ENCODE results near the gene CORO1C. TPM values are rescaled to one million over a fixed set of nuclear protein-coding genes. Genes with fewer than 3 reads are reported as not detected.

Gene CORO1C
- total RNA-seq, 1 donor from 2014 or later, result 171 TPM

DNA sequence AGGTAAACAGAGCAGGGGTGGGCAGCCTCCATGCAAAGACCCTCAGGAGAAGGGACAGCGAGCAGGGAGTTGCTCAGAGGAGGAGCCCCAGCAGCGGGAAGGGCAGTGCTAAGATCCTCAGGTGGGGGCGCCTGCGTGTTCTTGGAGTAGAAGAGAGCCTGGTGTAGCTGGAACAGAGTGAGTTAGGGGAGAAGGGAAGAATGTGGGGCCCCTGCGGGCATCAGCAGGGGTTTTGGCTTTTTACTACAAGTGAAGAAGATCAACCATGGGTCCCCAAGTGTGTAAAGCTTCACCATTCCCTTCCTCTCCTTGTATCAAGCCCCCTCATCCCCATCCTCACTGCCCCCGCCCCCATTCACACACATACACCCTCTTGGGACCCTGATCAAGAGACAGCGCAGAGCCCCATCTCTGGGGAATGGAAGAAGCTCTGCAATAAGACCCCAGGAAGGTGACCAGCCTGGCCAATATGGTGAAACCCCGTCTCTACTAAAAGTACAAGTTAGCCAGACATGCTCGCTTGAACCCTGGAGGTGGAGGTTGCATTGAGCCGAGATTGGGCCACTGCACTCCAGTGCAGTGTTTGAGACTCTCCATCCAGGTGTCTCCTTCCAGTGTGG lies 123.2 kb downstream of the CORO1C start:
- Mint-ChIP-seq H3K27ac (ENCODE audit: unreplicated experiment) (no peak overlapping the region), H3K27me3 (ENCODE audit: low read depth) (peaks cover 5% of the 10 kb centered on the region), H3K4me1 (peaks cover 7% of the 10 kb centered on the region), H3K36me3 (ENCODE audit: low read depth) (no peaks in the 10 kb centered on the region), H3K4me3 (no peak overlapping the region), H3K9me3 (peaks cover 5% of the 10 kb centered on the region)
- no peak for DNase-seq (ENCODE audit: low read depth, low spot score)
- no peak for TF ChIP-seq CTCF (conservative IDR thresholded peaks at IDR 0.05)

- H3K4me3 Mint-ChIP-seq, result no peak overlapping the region
- no peaks in the 10 kb centered on the region for H3K36me3 Mint-ChIP-seq (ENCODE audit: low read depth)
- DNase-seq (ENCODE audit: low read depth, low spot score), result no peak
- no peak overlapping the region for H3K27ac Mint-ChIP-seq (ENCODE audit: unreplicated experiment)
- TF ChIP-seq CTCF (conservative IDR thresholded peaks at IDR 0.05), result no peak
- peaks cover 5% of the 10 kb centered on the region for H3K27me3 Mint-ChIP-seq (ENCODE audit: low read depth)
- no peaks in the 10 kb centered on the region for H3K4me1 Mint-ChIP-seq
- H3K9me3 Mint-ChIP-seq, result peaks cover 5% of the 10 kb centered on the region
Observed at GRCh38 chr12:108606492-108606891, 124.8 kb downstream of the CORO1C start.

GRCh38 chr12:108605690-108606406 lies 125.5 kb downstream of the CORO1C start:
- H3K4me1 Mint-ChIP-seq, result no peaks in the 10 kb centered on the region

DNA sequence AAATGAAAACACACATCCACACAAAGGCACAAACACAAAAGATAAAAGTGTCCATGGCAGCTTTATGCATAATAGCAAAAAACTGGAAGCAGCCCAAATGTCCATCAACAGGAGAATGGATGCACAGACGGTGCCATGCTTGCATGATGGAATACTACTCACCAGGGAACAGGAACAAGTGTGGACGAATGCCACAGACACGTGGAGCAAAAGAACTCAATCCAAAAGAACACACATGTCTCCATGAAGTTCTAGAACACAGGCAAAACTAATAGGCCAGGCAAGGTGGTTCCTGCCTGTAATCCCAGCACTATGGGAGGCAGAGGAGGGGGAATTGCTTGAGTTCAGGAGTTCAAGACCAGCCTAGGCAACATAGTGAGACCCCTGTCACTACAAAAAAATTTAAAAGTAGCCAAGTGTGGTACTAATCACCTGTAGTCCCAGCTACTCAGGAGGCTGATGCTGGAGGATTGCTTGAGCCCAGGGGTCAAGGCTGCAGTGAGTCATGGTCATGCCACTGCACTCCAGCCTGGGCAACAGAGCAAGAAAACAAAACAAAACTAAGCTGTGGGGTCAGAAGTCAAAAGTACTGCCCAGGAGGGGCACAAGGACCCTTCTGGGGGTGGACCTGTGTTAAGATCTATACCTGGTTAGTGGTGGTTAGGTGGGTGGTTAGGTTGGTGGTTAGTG lies 126.2 kb downstream of the CORO1C start:
- Mint-ChIP-seq H3K27ac (ENCODE audit: unreplicated experiment) (peak overlapping the region; percentile 43), H3K4me3 (no peak overlapping the region), H3K4me1 (no peaks in the 10 kb centered on the region), H3K27me3 (ENCODE audit: low read depth) (peaks cover 5% of the 10 kb centered on the region), H3K36me3 (ENCODE audit: low read depth) (no peaks in the 10 kb centered on the region), H3K9me3 (peaks cover 5% of the 10 kb centered on the region)
- no peak for TF ChIP-seq CTCF (conservative IDR thresholded peaks at IDR 0.05)
- DNase-seq (ENCODE audit: low read depth, low spot score), result no peak

More at GRCh38 chr12:108605690-108606406, 125.5 kb downstream of the CORO1C start:
- Mint-ChIP-seq H3K4me3 (no peak overlapping the region), H3K36me3 (ENCODE audit: low read depth) (no peaks in the 10 kb centered on the region), H3K27me3 (ENCODE audit: low read depth) (peaks cover 5% of the 10 kb centered on the region), H3K27ac (ENCODE audit: unreplicated experiment) (no peak overlapping the region), H3K9me3 (peaks cover 5% of the 10 kb centered on the region)
- TF ChIP-seq CTCF (conservative IDR thresholded peaks at IDR 0.05), result no peak
- no peak for DNase-seq (ENCODE audit: low read depth, low spot score)

- H3K4me3 Mint-ChIP-seq, result no peak overlapping the region
- peaks cover 5% of the 10 kb centered on the region for H3K9me3 Mint-ChIP-seq
- H3K27ac Mint-ChIP-seq (ENCODE audit: unreplicated experiment), result peak overlapping the region; percentile 43
- H3K27me3 Mint-ChIP-seq (ENCODE audit: low read depth), result peaks cover 5% of the 10 kb centered on the region
- no peaks in the 10 kb centered on the region for H3K36me3 Mint-ChIP-seq (ENCODE audit: low read depth)
- no peaks in the 10 kb centered on the region for H3K4me1 Mint-ChIP-seq
- TF ChIP-seq CTCF (conservative IDR thresholded peaks at IDR 0.05), result no peak
- no peak for DNase-seq (ENCODE audit: low read depth, low spot score)
Observed at GRCh38 chr12:108604208-108604941, 126.9 kb downstream of the CORO1C start.

Data from neural crest cell (in vitro differentiated cells).